22Rv1 (cell line): ENCODE data around the gene FBXO47.

ENCODE experiments used
- H3K27ac ChIP-seq: fragments of 450-650 bp; 2 replicates; pipeline ENCODE4 v1.5.1; 2017
- CTCF ChIP-seq: fragments of 450-650 bp; IDR thresholded peaks from 2 replicates; pipeline ENCODE4 v1.5.1; 2017; ENCODE audit warnings: mild to moderate bottlenecking
- ZFX ChIP-seq: fragments of 450-650 bp; IDR thresholded peaks from 2 replicates; pipeline ENCODE4 v1.6.1; 2017; ENCODE audit warnings: antibody characterized with exemption, borderline replicate concordance

Gene FBXO47

GRCh38 chr17:38911081-38911730 is 56.0 kb downstream of the FBXO47 start:
- TF ChIP-seq ZFX (no peak), CTCF (no peak)
- no peak overlapping the region for H3K27ac ChIP-seq

GRCh38 chr17:38910325-38910724 is 56.9 kb downstream of the FBXO47 start:
- no peak overlapping the region for H3K27ac ChIP-seq
- no peak for TF ChIP-seq ZFX
- no peak for TF ChIP-seq CTCF

DNA sequence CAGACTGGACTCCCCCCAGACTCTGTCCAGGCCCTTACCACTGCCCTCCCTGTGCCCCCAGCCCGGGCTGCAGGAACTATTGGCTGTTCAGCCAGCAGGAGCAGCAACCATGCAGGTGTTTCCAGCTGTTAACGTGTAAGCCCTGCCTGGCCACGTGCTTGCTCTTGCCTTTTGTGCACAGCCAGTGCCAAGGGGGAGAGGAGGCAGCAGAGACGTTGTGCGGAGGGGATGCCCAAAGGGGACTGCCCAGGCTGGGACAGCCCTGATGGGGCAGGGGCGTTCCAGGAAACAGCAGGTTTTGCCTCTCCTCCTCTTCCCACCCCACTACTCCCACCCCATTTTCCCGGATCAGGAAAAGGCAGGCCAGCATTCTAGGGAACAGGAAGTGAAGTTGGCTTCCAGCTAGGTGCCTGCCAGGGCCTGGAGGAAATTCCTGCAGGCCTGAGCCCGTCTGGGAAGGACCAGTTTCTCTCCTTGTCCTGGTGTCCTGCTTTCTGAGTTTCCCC is 58.5 kb downstream of the FBXO47 start:
- H3K27ac ChIP-seq: no peak overlapping the region
- TF ChIP-seq CTCF: no peak
- no peak for TF ChIP-seq ZFX

GRCh38 chr17:38907930-38908675 is 59.1 kb downstream of the FBXO47 start:
- TF ChIP-seq CTCF (no peak), ZFX (no peak)
- no peak overlapping the region for H3K27ac ChIP-seq

- TF ChIP-seq CTCF: no peak
- TF ChIP-seq ZFX: no peak
- H3K27ac ChIP-seq: no peak overlapping the region
These were observed 60.6 kb downstream of the FBXO47 start for GRCh38 chr17:38906460-38907228.

DNA sequence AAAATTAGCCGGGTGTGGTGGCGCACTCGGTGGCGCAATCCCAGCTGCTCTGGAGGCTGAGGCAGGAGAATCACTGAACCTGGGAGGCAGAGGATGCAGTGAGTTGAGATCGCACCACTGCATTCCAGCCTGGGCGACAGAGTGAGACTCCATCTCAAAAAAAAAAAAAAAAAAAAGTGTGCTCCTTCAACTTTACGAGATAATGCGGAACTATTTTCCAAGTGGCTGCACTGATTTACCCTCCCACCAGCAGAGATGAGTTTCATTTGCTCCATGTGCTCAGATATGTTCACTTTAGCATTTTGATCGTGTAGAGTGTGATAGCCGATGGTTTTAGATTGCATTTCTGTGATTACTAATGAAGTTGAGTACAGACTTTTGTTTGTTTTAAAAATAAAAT is 61.8 kb downstream of the FBXO47 start:
- TF ChIP-seq CTCF (no peak), ZFX (no peak)
- H3K27ac ChIP-seq: no peak overlapping the region
